Activated CD8-positive, alpha-beta memory T cell treated with anti-CD3 and anti-CD28 coated beads for 48 hours (primary cell): ENCODE results near the gene ETS1.

ENCODE experiments used
- DNase-seq, 3 experiments: peaks; one replicate each; pipeline ENCODE4 v3.0.0-alpha.2; 2020; ENCODE audit warnings: low read depth in 2 of 3, low spot score in 2 of 3

The ETS1 gene

DNA sequence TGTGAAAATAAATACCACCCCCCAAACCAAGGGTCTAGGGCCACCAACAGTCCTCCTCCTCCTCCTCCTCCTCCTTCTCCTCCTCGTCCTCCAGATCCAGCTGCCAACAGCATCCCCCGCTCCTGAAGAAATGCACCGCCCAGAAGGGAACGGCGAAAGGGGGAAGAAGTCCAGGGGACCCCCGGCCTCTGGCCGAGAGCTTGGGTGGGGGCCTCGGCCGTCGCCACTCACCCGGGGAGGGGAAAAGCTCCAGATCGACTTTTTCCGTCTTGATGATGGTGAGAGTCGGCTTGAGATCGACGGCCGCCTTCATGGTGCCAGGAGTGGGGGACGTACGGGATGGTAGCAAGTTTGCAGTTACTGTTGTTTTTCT, 65.7 kb downstream of the ETS1 start:
- no peak for DNase-seq

DNA sequence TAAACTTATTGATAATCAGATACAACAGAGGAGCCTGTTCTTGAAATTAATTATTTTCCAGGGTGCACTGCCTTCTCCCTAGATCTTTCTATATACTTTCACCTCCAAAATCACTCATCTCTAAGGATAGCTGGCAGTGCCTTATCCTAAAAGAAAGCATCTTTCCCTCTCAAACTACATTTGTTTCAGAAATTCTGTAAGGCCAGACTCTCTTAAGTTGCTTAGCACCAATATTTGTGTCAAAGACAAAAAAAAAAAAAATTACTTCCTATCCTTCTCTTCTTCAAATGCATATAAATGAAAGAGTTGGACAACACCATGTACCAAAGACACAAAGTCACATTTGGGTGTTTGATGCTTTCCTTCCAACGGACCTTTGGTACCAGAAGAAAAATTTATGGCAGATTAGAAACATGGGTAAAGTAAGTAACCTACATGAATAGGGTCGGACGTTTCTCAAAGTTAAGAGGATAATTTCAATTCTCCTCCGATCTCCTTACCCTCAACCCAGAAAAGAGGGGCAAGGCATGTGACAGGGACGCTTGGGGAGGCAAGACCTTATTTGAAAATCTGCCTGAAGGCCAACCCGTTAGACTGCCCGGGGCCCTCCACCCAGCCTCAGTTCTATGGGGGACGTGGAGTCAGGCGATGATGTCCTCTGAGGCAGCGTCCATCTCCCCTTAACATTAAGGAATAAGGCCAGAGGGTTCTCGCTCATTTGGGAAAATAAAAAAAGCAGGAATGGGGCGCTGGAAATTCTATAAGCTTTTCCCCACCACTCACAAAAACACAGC, 66.3 kb downstream of the ETS1 start:
- DNase-seq, result no peak

DNA sequence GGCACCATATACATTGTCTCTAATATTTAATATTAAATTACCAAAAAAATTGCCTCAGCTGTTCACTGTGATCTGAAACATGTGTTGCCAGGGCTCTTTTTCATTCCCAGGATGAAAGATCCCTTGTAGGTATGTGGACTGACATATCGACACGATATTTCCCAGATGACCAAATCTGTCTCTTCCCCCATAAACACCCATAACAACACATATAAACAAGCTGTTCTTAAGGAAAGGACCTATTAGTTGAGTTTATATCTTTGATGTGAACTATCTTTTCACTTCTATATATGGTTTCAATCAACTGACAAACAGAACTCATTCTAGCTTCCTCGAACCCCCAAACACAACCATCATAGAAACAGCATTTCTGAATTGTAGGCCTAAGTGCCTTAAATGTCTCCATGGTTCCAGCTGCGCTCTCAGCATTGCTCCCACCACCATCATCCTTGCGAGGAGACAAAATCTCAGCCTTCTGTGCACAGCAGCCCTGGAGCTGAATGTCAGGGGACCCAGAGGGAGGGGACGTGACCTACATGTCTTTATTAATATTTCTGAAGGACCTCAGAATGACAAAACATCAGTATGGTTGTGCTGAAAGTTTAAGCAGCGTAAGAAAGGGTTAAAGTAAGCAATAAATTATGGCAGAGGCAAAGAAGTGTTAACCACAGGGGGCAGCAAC, 67.0 kb downstream of the ETS1 start:
- no peak for DNase-seq

DNA sequence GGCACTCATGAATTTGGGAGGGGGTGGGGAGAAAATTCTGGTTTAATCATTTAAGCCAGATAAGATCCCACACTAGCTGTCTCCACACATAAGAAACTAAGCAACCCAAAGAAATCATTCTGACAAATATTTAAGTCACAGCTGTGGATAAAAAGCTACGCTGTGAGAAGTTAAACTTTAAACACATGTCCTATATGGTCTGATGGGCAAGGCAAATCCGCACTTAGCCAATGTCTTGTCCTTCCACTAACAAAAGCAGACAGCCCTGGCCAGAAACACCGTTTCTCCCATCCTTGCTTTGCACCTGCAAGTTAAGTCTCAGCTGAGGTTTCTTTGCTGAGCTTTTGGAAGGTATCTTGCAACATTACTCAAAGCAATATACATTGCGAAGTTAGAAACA, 68.0 kb downstream of the ETS1 start:
- no peak for DNase-seq

- no peak for DNase-seq
These were observed 68.7 kb downstream of the ETS1 start for GRCh38 chr11:128518493-128519207.

GRCh38 chr11:128517451-128518230, 69.7 kb downstream of the ETS1 start:
- DNase-seq, result no peak

GRCh38 chr11:128516886-128517285, 70.5 kb downstream of the ETS1 start:
- DNase-seq, result no peak

DNA sequence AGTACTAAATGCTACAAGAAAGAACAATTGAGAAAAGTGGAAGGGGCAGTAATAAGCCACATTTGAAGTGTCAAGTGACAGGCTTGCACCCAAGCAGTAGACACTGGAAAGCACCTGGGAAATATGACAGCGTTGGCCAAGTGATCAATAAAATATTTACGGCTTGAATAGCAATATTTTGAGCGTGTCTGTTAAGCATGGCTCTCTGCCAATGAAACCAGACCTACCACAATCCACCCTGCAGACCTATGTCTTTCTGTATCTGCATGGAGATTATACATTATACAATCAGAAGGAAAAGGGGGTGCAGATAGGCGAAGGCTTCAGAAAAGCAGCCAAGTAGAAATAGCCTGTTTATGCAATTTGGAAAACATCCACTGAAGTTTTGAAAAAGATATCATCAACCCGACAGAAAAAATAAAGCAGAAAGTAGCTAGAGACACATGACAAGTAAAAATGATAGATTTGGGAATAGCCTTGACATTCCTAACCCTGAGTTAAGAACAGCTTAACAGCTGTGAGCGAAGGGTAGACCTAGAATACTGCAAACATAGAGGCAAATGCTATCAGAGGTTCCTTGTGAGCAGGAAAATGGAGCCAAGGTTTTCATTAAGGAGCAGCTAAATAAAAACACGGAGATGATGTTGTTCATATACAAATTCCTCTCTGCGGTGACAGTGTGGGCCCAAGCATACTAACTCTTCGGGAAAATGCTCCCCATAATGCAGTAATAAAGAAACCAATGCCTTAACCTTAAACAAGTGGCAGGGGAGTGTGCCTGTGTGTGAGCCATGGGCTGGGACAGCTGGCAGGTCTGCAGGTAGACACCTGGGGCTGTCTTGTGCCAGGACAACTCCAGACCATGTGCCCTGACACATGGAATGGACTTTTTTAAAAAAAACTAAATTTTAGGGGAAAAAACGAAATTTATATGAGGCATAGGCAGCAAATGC, 71.3 kb downstream of the ETS1 start:
- DNase-seq, result no peak

- DNase-seq, result no peak
These were observed 72.3 kb downstream of the ETS1 start for GRCh38 chr11:128515086-128515485.

DNA sequence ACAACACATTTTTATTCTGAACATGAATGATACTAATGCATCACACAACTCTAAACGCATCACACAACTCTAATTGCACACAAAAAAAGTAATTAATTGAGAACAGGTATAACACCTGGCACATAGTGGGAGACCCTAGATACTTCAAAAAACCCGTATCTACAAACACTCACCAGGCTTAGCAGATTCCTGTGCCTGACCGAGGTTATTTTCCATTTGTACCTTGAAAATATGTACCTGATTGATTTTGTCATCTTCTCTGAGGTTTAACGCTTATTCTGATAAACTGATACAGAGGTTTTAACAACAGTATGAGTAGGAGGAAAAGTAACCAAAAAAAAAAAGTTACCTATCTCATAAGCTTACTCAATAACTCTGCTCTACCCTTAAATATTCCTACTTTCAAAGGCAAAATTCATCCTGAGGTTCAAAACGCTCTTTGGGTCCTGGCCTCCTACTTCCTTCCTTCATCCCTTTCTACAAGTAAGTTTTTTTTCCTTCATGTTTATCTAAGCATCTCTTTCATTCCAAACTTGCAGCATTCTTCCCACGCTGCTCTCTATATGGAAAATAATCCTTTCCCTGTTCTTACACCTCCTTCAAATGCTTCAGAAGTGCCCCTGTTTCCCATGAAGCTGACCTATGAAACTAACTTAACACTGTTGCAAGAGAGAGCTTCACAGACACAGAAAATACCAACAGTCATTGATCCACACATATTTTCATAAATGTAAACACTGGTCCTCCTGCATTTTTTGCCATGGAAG, 73.3 kb downstream of the ETS1 start:
- no peak for DNase-seq

DNA sequence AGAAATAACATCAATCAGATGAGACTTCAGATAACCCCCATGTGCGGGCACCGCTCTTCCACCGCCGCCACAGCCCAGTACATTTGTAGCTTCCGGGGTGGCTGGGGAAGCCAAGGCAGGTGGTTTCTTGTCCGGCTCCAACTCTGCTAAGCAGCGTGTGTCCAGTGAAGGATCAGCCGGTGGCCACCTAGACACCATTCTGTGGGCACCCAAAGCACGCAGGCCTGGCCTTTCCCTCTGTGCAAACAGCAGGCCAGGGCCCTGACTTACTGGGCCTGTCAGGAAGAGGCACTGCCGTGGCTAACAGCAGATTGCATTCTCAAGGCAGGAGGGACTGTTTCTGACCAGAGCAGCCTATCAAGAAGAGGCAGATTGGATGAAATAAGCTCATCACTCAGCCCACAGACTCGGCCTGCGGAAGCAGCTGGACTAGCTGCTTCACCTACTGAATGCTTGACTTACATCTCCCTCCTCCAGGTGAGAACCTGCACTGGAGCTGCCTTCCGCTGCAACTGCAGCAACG, 74.8 kb downstream of the ETS1 start:
- DNase-seq, result no peak

DNA sequence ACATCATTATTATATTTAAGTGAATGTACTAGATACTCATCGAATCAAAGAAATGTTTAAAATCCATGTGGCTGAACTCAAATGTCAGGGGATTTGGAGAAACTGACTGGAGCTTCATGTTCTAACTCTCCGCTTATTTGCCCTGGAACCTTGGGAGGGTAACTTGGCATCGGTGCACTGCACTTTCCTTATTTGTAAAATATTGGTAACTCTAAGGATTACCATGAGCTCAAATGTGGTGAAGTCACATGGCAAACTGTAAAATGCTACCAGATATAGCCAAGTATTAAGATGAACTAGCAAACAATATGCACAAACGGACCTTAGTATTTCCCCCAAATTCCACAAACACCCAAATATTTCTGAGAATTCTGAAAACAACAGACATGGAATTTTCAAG, 75.6 kb downstream of the ETS1 start:
- DNase-seq, result no peak

GRCh38 chr11:128509621-128510389, 77.6 kb downstream of the ETS1 start:
- no peak for DNase-seq

GRCh38 chr11:128508770-128509510, 78.4 kb downstream of the ETS1 start:
- no peak for DNase-seq

DNA sequence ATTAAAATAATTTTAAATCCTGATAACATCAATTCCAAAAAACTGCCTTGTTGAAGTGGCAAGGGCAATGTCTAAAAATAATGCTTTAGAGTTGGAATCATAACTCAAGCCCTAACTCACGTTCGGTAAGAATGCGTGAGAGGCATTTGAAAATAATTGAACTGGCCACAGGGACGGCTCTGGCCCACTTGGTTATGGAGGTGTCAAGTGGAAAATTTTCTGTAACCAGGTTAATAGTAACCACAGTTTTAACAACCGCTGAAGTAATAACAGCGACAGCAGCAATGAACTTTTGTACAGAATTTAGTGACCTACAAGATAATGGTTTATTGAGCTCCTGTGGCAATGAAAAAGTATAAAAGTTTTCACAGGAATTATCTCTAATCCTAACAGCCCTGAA, 79.4 kb downstream of the ETS1 start:
- no peak for DNase-seq

- no peak for DNase-seq
These were observed 80.3 kb downstream of the ETS1 start for GRCh38 chr11:128506999-128507611.

- DNase-seq, result no peak
These were observed 81.0 kb downstream of the ETS1 start for GRCh38 chr11:128506356-128506755.
